ENCODE data around the gene NPY. TPM values are rescaled to one million over a fixed set of nuclear protein-coding genes. Genes with fewer than 3 reads are reported as not detected.

NPY gene
- total and polyA plus RNA-seq, 2 of the 4 experiments (the other 2 are of a cell fraction), result not detected

DNA sequence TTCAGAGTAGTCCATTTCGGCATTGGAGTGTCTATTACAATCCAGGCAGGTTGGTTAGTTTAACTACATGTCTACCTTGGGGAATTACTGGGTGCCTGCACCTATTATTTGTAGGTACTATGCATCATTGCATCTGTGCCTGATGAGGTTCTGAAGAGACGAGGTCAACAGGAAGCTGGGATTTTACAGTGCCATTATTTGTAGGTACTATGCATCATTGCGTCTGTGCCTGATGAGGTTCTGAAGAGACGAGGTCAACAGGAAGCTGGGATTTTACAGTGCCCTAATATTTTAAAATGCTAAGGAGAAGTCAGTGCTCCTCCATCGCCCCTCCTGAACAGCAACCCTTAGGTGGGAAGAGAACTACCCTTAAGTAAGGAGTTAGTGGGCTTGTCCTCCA is 41.7 kb downstream of the NPY start:
- Histone ChIP-seq H2BK20ac (ENCODE audit: low read depth, low read length) (no peak overlapping the region), H4K8ac (ENCODE audit: low read depth in 2 of 2, low read length in 2 of 2) (no peak overlapping the region), H4K20me1 (ENCODE audit: insufficient read depth, low read length) (no peaks in the 10 kb centered on the region), H3K14ac (replicated peaks; ENCODE audit: low read depth, low read length) (no peak overlapping the region), H3K27ac (ENCODE audit: insufficient read depth, low read length) (no peak overlapping the region), H3K36me3 (ENCODE audit: control insufficient read depth, insufficient read depth, low read length) (no peaks in the 10 kb centered on the region), H3K4ac (ENCODE audit: low read depth, low read length) (no peak overlapping the region), H2AK9ac (replicated peaks; ENCODE audit: low read depth, low read length, poor library complexity) (no peak overlapping the region), H3K4me2 (ENCODE audit: low read depth, low read length) (no peak overlapping the region), H3K27me3 (ENCODE audit: control insufficient read depth, insufficient read depth, low read length) (no peaks in the 10 kb centered on the region), H3K9me3 (ENCODE audit: control insufficient read depth, insufficient read depth, low read length) (no peaks in the 10 kb centered on the region), H3K18ac (ENCODE audit: low read depth, low read length) (no peak overlapping the region), H3K23ac (ENCODE audit: low read depth, low read length) (no peak overlapping the region), H2AFZ (replicated peaks; ENCODE audit: low read length, poor library complexity) (no peak overlapping the region), H3K9me1 (ENCODE audit: insufficient read depth, low read length) (no peaks in the 10 kb centered on the region), H3K9ac (ENCODE audit: low read depth, low read length) (no peak overlapping the region), H4K5ac (ENCODE audit: low read depth, low read length) (no peak overlapping the region), H2BK15ac (ENCODE audit: low read depth, low read length) (no peak overlapping the region), H3K4me3 (ENCODE audit: insufficient read depth, low read depth, low read length) (no peak overlapping the region), H3K56ac (ENCODE audit: extremely low read depth, insufficient read depth, low read length) (no peak overlapping the region), H3K79me1 (ENCODE audit: low read depth in 1 of 2, low read length in 2 of 2) (no peaks in the 10 kb centered on the region), H4K91ac (ENCODE audit: insufficient read depth, low read depth, low read length) (no peak overlapping the region), H2AK5ac (ENCODE audit: low read depth, low read length) (no peak overlapping the region), H2BK120ac (ENCODE audit: low read depth, low read length) (no peak overlapping the region), H2BK5ac (ENCODE audit: low read depth, low read length, poor library complexity, severe bottlenecking) (no peak overlapping the region), H3K4me1 (ENCODE audit: control insufficient read depth, insufficient read depth, low read length) (no peaks in the 10 kb centered on the region)
- intact Hi-C loops (cut with micrococcal nuclease), result no loop called here
- ChIA-PET CTCF (no interaction called here), POLR2A (ENCODE audit: unreplicated experiment) (no interaction called here)
- TF ChIP-seq RAD21 (IDR thresholded peaks at IDR 0.05; ENCODE audit: low read length) (no peak), NFE2L2 (IDR thresholded peaks at IDR 0.05; ENCODE audit: low read depth, low read length) (no peak), FOS (IDR thresholded peaks at IDR 0.05; ENCODE audit: low read depth, low read length) (no peak), CEBPB (IDR thresholded peaks at IDR 0.05; ENCODE audit: low read depth, low read length) (no peak), CHD1 (IDR thresholded peaks at IDR 0.05; ENCODE audit: low read depth, low read length) (no peak), MAZ (IDR thresholded peaks at IDR 0.05; ENCODE audit: borderline replicate concordance, low read depth, low read length) (no peak), USF2 (IDR thresholded peaks at IDR 0.05; ENCODE audit: low read depth, low read length) (no peak), RCOR1 (IDR thresholded peaks at IDR 0.05; ENCODE audit: insufficient replicate concordance, low read length) (no peak), BHLHE40 (IDR thresholded peaks at IDR 0.05; ENCODE audit: low read depth, low read length) (no peak), RFX5 (IDR thresholded peaks at IDR 0.05; ENCODE audit: low read depth, low read length) (no peak), MAFK (IDR thresholded peaks at IDR 0.05; ENCODE audit: low read depth, low read length) (no peak), SMC3 (IDR thresholded peaks at IDR 0.05; ENCODE audit: low read depth, low read length) (no peak), POLR2A (IDR thresholded peaks at IDR 0.05; ENCODE audit: low read depth, low read length) (no peak), MXI1 (IDR thresholded peaks at IDR 0.05; ENCODE audit: borderline replicate concordance, low read depth, low read length) (no peak)
- TF ChIP-seq, protein P1, sequence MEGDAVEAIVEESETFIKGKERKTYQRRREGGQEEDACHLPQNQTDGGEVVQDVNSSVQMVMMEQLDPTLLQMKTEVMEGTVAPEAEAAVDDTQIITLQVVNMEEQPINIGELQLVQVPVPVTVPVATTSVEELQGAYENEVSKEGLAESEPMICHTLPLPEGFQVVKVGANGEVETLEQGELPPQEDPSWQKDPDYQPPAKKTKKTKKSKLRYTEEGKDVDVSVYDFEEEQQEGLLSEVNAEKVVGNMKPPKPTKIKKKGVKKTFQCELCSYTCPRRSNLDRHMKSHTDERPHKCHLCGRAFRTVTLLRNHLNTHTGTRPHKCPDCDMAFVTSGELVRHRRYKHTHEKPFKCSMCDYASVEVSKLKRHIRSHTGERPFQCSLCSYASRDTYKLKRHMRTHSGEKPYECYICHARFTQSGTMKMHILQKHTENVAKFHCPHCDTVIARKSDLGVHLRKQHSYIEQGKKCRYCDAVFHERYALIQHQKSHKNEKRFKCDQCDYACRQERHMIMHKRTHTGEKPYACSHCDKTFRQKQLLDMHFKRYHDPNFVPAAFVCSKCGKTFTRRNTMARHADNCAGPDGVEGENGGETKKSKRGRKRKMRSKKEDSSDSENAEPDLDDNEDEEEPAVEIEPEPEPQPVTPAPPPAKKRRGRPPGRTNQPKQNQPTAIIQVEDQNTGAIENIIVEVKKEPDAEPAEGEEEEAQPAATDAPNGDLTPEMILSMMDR (conservative IDR thresholded peaks at IDR 0.05; ENCODE audit: low read depth, low read length), result no peak
- TF ChIP-seq, protein P2, sequence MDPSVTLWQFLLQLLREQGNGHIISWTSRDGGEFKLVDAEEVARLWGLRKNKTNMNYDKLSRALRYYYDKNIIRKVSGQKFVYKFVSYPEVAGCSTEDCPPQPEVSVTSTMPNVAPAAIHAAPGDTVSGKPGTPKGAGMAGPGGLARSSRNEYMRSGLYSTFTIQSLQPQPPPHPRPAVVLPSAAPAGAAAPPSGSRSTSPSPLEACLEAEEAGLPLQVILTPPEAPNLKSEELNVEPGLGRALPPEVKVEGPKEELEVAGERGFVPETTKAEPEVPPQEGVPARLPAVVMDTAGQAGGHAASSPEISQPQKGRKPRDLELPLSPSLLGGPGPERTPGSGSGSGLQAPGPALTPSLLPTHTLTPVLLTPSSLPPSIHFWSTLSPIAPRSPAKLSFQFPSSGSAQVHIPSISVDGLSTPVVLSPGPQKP (IDR thresholded peaks at IDR 0.05; ENCODE audit: borderline replicate concordance, low read depth, low read length), result no peak
- no CpG with 5 or more reads among the region's 5 CpGs for WGBS, 2 experiments (ENCODE audit: extremely low coverage in 2 of 2, insufficient read length in 1 of 2)
- in situ Hi-C loops (cut with MboI; ENCODE audit: low sequenced_read_pairs), result no loop called here
- dilution Hi-C loops (cut with HindIII; ENCODE audit: low sequenced_read_pairs, unreplicated experiment), result no loop called here
- no TSS peak for BruUV-seq (replicated peaks)
- DNase-seq (no peak), ATAC-seq (ENCODE audit: low read depth) (no peak)

All from IMR-90 (cell line).